Tibial nerve (tissue), 4 donors: ENCODE results near the gene C17orf100.
"Not testable (repeated sequence)": the region's sequence is repeated elsewhere in the genome, so short reads cannot be mapped to it uniquely, and the experiment has no call there.

Experiments used
- CTCF ChIP-seq, 5 experiments: fragments of 200-600 bp in 3 of 5; fragments of 450-650 bp in 2 of 5; sonication (generic) in 3 of 5; IDR thresholded peaks; one replicate each; pipeline ENCODE4 v1.5.1; 2016 to 2019; ENCODE audit warnings: antibody characterized with exemption in 5 of 5, mild to moderate bottlenecking in 3 of 5, moderate library complexity in 2 of 5
- EP300 ChIP-seq, 2 donors: sonication (generic); formaldehyde crosslinking; IDR thresholded peaks; one replicate each; pipeline ENCODE4 v1.6.1; 2017; ENCODE audit warnings: antibody characterized with exemption in 2 of 2, mild to moderate bottlenecking in 1 of 2
- POLR2A ChIP-seq, 2 donors: fragments of 450-650 bp; IDR thresholded peaks; one replicate each; pipeline ENCODE4 v1.6.1; 2017; ENCODE audit warnings: antibody characterized with exemption in 2 of 2, mild to moderate bottlenecking in 2 of 2, moderate library complexity in 2 of 2

GRCh38 chr17:6691958-6692357 is 40.4 kb downstream of the C17orf100 start:
- not testable (repeated sequence) for TF ChIP-seq CTCF, POLR2A, EP300 (IDR thresholded peaks at IDR 0.05)
